HEK293T (cell line): Measurements from ENCODE around the gene YIF1A.
"Not testable (repeated sequence)": the region's sequence is repeated elsewhere in the genome, so short reads cannot be mapped to it uniquely, and the experiment has no call there.

Experiments used
- CTCF ChIA-PET: fragments of 350-600 bp; formaldehyde crosslinking; extraction: SDS; loops from one replicate; lab custom pipeline; 2021; ENCODE audit warnings: antibody characterized with exemption, inconsistent platforms; lab: Yijun Ruan, JAX
- POLR2A ChIA-PET: fragments of 350-600 bp; formaldehyde crosslinking; extraction: SDS; loops from one replicate; lab custom pipeline; 2020; ENCODE audit warnings: antibody characterized with exemption, inconsistent platforms; lab: Yijun Ruan, JAX
- DNase-seq: peaks from one replicate; pipeline ENCODE4 v3.0.0; 2012; ENCODE audit warnings: mixed read lengths; ENCODE audit errors: extremely low spot score
- ARNT ChIP-seq: fragments of 450-650 bp; IDR thresholded peaks from 2 replicates; pipeline ENCODE4 v1.6.1; 2017; ENCODE audit warnings: mild to moderate bottlenecking
- BHLHE40 ChIP-seq: fragments of 450-650 bp; IDR thresholded peaks from 2 replicates; pipeline ENCODE4 v1.6.1; 2016; ENCODE audit warnings: mild to moderate bottlenecking, moderate library complexity, borderline replicate concordance
- CTBP1 ChIP-seq: fragments of 450-650 bp; IDR thresholded peaks from 2 replicates; pipeline ENCODE4 v1.6.1; 2016; ENCODE audit warnings: borderline replicate concordance
- ELF4 ChIP-seq: fragments of 450-650 bp; IDR thresholded peaks from 2 replicates; pipeline ENCODE4 v1.6.1; 2017; ENCODE audit warnings: antibody characterized with exemption
- FOXA1 ChIP-seq: fragments of 450-650 bp; IDR thresholded peaks from 2 replicates; pipeline ENCODE4 v1.6.1; 2016; ENCODE audit warnings: mild to moderate bottlenecking
- FOXK2 ChIP-seq: fragments of 450-650 bp; IDR thresholded peaks from 2 replicates; pipeline ENCODE4 v1.6.1; 2016; ENCODE audit warnings: mild to moderate bottlenecking
- FOXM1 ChIP-seq: fragments of 450-650 bp; IDR thresholded peaks from 2 replicates; pipeline ENCODE4 v1.6.1; 2017; ENCODE audit warnings: mild to moderate bottlenecking, borderline replicate concordance
- HDGF ChIP-seq: fragments of 450-650 bp; IDR thresholded peaks from 2 replicates; pipeline ENCODE4 v1.6.1; 2017; ENCODE audit warnings: antibody characterized with exemption, borderline replicate concordance
- L3MBTL2 ChIP-seq: fragments of 450-650 bp; conservative IDR thresholded peaks from 2 replicates; pipeline ENCODE4 v1.6.1; 2016; ENCODE audit warnings: mild to moderate bottlenecking
- LEF1 ChIP-seq: fragments of 450-650 bp; IDR thresholded peaks from 2 replicates; pipeline ENCODE4 v1.6.1; 2017; ENCODE audit warnings: mild to moderate bottlenecking, borderline replicate concordance
- NFRKB ChIP-seq: fragments of 450-650 bp; IDR thresholded peaks from 2 replicates; pipeline ENCODE4 v1.6.1; 2016; ENCODE audit warnings: mild to moderate bottlenecking, moderate library complexity
- PKNOX1 ChIP-seq: fragments of 450-650 bp; IDR thresholded peaks from 2 replicates; pipeline ENCODE4 v1.6.1; 2016
- SP1 ChIP-seq: fragments of 450-650 bp; IDR thresholded peaks from 2 replicates; pipeline ENCODE4 v1.6.1; 2017
- SUZ12 ChIP-seq: fragments of 450-650 bp; IDR thresholded peaks from 2 replicates; pipeline ENCODE4 v1.6.1; 2016; ENCODE audit warnings: mild to moderate bottlenecking
- TARDBP ChIP-seq: fragments of 450-650 bp; IDR thresholded peaks from 2 replicates; pipeline ENCODE4 v1.6.1; 2016
- ZNF384 ChIP-seq: fragments of 450-650 bp; IDR thresholded peaks from 2 replicates; pipeline ENCODE4 v1.6.1; 2016

The YIF1A gene

GRCh38 chr11:66281001-66281400 is 7.9 kb downstream of the YIF1A start:
- ChIA-PET CTCF (no interaction called here), POLR2A (interaction anchor here (1.2 to 2.8 kb wide), 4 partner anchors 8 to 27 kb away, joined by 3 to 15 read pairs (median 8); partner anchors contain the start of genes RAB1B and YIF1A)
- no peak for DNase-seq
- TF ChIP-seq SUZ12 (no peak), LEF1 (no peak)

- TF ChIP-seq ZNF384, result no peak
- peak; percentile 61 for TF ChIP-seq PKNOX1
- CTCF ChIA-PET, result interaction anchor here (1.2 kb wide), 1 partner anchor 22 kb away, joined by 3 read pairs; no protein-coding TSS in a partner anchor
- POLR2A ChIA-PET, result interaction anchor here (1.2 to 2.8 kb wide), 3 partner anchors 9 to 28 kb away, joined by 3 to 15 read pairs (median 12); partner anchors contain the start of genes RAB1B and YIF1A
- no peak for DNase-seq
These were observed 8.5 kb downstream of the YIF1A start for GRCh38 chr11:66280428-66280827.

- POLR2A ChIA-PET, result interaction anchor here (2.3 to 2.8 kb wide), 2 partner anchors 10 to 11 kb away, joined by 12 to 15 read pairs; partner anchors contain the start of genes RAB1B and YIF1A
- CTCF ChIA-PET, result interaction anchor here (0.6 to 1.8 kb wide), 3 partner anchors 8 to 57 kb away, joined by 3 to 8 read pairs (median 6); no protein-coding TSS in a partner anchor
These were observed 9.7 kb downstream of the YIF1A start for GRCh38 chr11:66279092-66279734.

GRCh38 chr11:66278363-66279091 is 10.4 kb downstream of the YIF1A start:
- no peak for TF ChIP-seq LEF1
- POLR2A ChIA-PET, result no interaction called here
- no peak for DNase-seq
- CTCF ChIA-PET, result interaction anchor here (1.8 kb wide), 1 partner anchor 56 kb away, joined by 6 read pairs; no protein-coding TSS in a partner anchor

More at GRCh38 chr11:66279092-66279734, 9.7 kb downstream of the YIF1A start:
- no peak for DNase-seq
- no peak for TF ChIP-seq FOXA1
- no peak for TF ChIP-seq SUZ12
- TF ChIP-seq ARNT, result no peak
- no peak for TF ChIP-seq NFRKB
- no peak for TF ChIP-seq ZNF384
- no peak for TF ChIP-seq LEF1
- TF ChIP-seq FOXM1, result no peak
- no peak for TF ChIP-seq TARDBP
- no peak for TF ChIP-seq HDGF
- no peak for TF ChIP-seq CTBP1
- no peak for TF ChIP-seq SP1

- peak; percentile 71 for DNase-seq
- ChIA-PET POLR2A (interaction anchor here (1.3 to 2.4 kb wide), 2 partner anchors 10 to 12 kb away, joined by 9 to 12 read pairs; partner anchors contain the start of genes RAB1B and YIF1A), CTCF (interaction anchor here (1.0 to 1.8 kb wide), 2 partner anchors 56 kb away, joined by 3 to 6 read pairs; no protein-coding TSS in a partner anchor)
These were observed 11.2 kb downstream of the YIF1A start, which contains the start of gene CNIH2 for GRCh38 chr11:66277471-66278362. Gene CNIH2, plus strand, starts transcription at chr11:66278175. Its CDS starts 282 bp downstream, at chr11:66278457.

GRCh38 chr11:66277064-66277463 is 11.9 kb downstream of the YIF1A start:
- CTCF ChIA-PET, result interaction anchor here (0.6 to 1.0 kb wide), 2 partner anchors 55 to 88 kb away, joined by 3 to 4 read pairs; no protein-coding TSS in a partner anchor
- POLR2A ChIA-PET, result interaction anchor here (1.3 to 2.4 kb wide), 2 partner anchors 9 to 12 kb away, joined by 9 to 12 read pairs; partner anchors contain the start of genes RAB1B and YIF1A
- DNase-seq, result not testable (repeated sequence)

More at GRCh38 chr11:66277471-66278362, 11.2 kb downstream of the YIF1A start, which contains the start of gene CNIH2:
- TF ChIP-seq ARNT (no peak), PKNOX1 (no peak), CTBP1 (no peak), FOXA1 (no peak), ELF4 (no peak), HDGF (no peak), FOXK2 (no peak), LEF1 (no peak), L3MBTL2 (no peak), SUZ12 (no peak), NFRKB (no peak), ZNF384 (no peak), FOXM1 (no peak), BHLHE40 (no peak)

GRCh38 chr11:66276619-66277018 is 12.3 kb downstream of the YIF1A start:
- DNase-seq, result not testable (repeated sequence)
- CTCF ChIA-PET, result interaction anchor here (0.6 to 1.0 kb wide), 2 partner anchors 54 to 88 kb away, joined by 3 to 4 read pairs; no protein-coding TSS in a partner anchor
- POLR2A ChIA-PET, result interaction anchor here (1.3 to 2.4 kb wide), 2 partner anchors 9 to 13 kb away, joined by 9 to 12 read pairs; partner anchors contain the start of genes RAB1B and YIF1A
